Activated T-helper 2 cell treated with anti-CD3 and anti-CD28 coated beads, Interferon-gamma antibody, Interleukin-2, Interleukin-4, amounts not matched to agents 10 μg/mL and 5 μg/mL and 100 μg/mL, durations not matched to agents 14 hours and 24 hours and 36 hours (primary cell): ENCODE data around the gene TMED10. TPM values are rescaled to one million over a fixed set of nuclear protein-coding genes. Genes with fewer than 3 reads are reported as not detected.

Experiments used
- DNase-seq: peaks from one replicate; pipeline ENCODE4 v3.0.0; 2021; ENCODE audit warnings: low spot score
- H3K27ac Mint-ChIP-seq: one replicate; pipeline ENCODE4 v1.8.0; 2021; ENCODE audit warnings: mixed read lengths
- H3K27me3 Mint-ChIP-seq: one replicate; pipeline ENCODE4 v1.8.0; 2021; ENCODE audit warnings: low read depth, mixed read lengths
- H3K36me3 Mint-ChIP-seq: one replicate; pipeline ENCODE4 v1.8.0; 2021; ENCODE audit warnings: low read depth, mixed read lengths
- H3K4me1 Mint-ChIP-seq: one replicate; pipeline ENCODE4 v1.8.0; 2021; ENCODE audit warnings: low read depth, mixed read lengths
- H3K4me3 Mint-ChIP-seq: one replicate; pipeline ENCODE4 v1.8.0; 2021; ENCODE audit warnings: low read depth, mild to moderate bottlenecking, moderate library complexity, mixed read lengths
- H3K9me3 Mint-ChIP-seq: one replicate; pipeline ENCODE4 v1.8.0; 2021; ENCODE audit warnings: mixed read lengths
- intact Hi-C: fragments of 100-400 bp; cut with micrococcal nuclease; formaldehyde crosslinking; loops from one replicate; pipeline ENCODE4 v1.15.1; 2023
- total RNA-seq: library from RNA; stranded (reverse); gene quantifications from 2 replicates; pipeline ENCODE4 v1.2.3, GENCODE V29; 2022

TMED10 gene
- total RNA-seq, 1 donor from 2014 or later, result 231 TPM

DNA sequence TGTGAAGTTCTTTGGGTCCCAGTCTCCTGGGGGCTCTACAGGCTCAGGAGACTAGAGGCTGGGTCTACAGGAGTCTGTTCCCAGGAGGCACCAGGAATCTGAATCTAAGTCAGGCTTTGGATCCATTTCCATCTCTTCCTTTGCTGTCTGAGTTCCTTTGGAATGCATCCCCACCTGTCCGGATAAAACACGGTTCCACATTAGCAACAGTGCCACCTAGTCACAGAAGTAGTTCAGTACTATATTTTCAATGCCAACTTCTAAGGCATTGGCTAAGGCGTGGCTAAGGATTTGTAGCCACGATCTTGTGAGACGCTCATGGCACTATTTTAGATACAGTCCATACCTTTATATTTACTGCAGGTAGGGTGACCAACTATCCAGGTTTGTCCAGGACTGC, 91.9 kb downstream of the TMED10 start:
- no peak overlapping the region for H3K27ac Mint-ChIP-seq
- H3K4me3 Mint-ChIP-seq, result no peak overlapping the region
- peaks cover 2% of the 10 kb centered on the region for H3K4me1 Mint-ChIP-seq
- intact Hi-C loops, result no loop called here
- H3K9me3 Mint-ChIP-seq, result no peaks in the 10 kb centered on the region
- no peak for DNase-seq
- H3K36me3 Mint-ChIP-seq, result peaks cover 66% of the 10 kb centered on the region
- H3K27me3 Mint-ChIP-seq, result no peaks in the 10 kb centered on the region

- H3K27me3 Mint-ChIP-seq, result no peaks in the 10 kb centered on the region
- H3K4me3 Mint-ChIP-seq, result no peak overlapping the region
- H3K27ac Mint-ChIP-seq, result no peak overlapping the region
- H3K9me3 Mint-ChIP-seq, result no peaks in the 10 kb centered on the region
- peaks cover 2% of the 10 kb centered on the region for H3K4me1 Mint-ChIP-seq
- intact Hi-C loops, result no loop called here
- DNase-seq, result no peak
- peaks cover 61% of the 10 kb centered on the region for H3K36me3 Mint-ChIP-seq
Measured at GRCh38 chr14:75083271-75083670, 93.1 kb downstream of the TMED10 start.

DNA sequence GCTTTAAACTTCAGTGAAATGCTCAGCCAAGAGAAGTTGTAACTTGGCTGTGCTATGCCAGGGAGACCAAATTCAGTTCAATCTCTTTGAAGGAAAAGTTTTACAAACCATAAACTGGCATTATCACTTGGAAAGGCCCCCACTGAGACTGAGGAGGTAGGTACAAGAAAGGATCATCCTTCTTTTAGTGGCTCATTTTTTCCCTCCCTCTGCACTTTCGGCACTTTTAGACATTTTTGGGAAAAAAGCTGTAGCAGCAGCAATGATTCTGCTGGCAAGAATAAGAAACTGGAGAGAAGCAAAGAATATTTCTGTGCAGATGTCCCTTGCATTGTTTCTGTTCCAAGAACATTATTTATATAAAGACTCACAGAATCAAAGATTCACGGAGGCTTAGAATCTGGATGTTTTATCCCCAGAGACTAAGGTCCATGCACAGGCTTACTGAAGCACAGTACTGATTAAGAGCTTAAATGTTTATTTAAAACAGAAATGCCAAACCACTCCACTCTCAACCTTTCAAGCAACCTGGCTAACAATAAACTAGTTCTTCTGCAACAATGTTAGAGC, 94.7 kb downstream of the TMED10 start:
- Mint-ChIP-seq H3K4me1 (peaks cover 2% of the 10 kb centered on the region), H3K27me3 (no peaks in the 10 kb centered on the region), H3K9me3 (no peaks in the 10 kb centered on the region), H3K27ac (no peak overlapping the region), H3K36me3 (peaks cover 48% of the 10 kb centered on the region), H3K4me3 (no peak overlapping the region)
- DNase-seq, result no peak
- intact Hi-C loops, result no loop called here

Other genes starting within 250 kb of the TMED10 start
- 0.34 and 0.39 TPM in 2 replicates for gene PGF, start 221.0 kb downstream of the TMED10 start, total RNA-seq
- gene EIF2B2, start 173.7 kb downstream of the TMED10 start, total RNA-seq, result 46.4 and 50.4 TPM in 2 replicates
- 28.2 and 28.3 TPM in 2 replicates for gene MLH3, start 125.1 kb downstream of the TMED10 start, total RNA-seq
- 42.8 and 43.5 TPM in 2 replicates for gene ACYP1, start 112.6 kb downstream of the TMED10 start, total RNA-seq
- gene ZC2HC1C, start 107.0 kb downstream of the TMED10 start, total RNA-seq, result 0.94 and 1.5 TPM in 2 replicates
- 58.1 and 69.8 TPM in 2 replicates for gene NEK9, start 49.6 kb downstream of the TMED10 start, total RNA-seq
- gene FOS, start 102.2 kb upstream of the TMED10 start, total RNA-seq, result 24.7 and 27.8 TPM in 2 replicates